GM18499 (cell line): ENCODE measurements around the gene ACOX2.

Source experiments
- ATAC-seq: cut with Tn5 transposase; IDR thresholded peaks from one replicate; pipeline ENCODE4 v1.9.1; 2021; ENCODE audit warnings: moderate number of reproducible peaks; ENCODE audit not compliant: insufficient read depth, unreplicated experiment

The ACOX2 gene

DNA sequence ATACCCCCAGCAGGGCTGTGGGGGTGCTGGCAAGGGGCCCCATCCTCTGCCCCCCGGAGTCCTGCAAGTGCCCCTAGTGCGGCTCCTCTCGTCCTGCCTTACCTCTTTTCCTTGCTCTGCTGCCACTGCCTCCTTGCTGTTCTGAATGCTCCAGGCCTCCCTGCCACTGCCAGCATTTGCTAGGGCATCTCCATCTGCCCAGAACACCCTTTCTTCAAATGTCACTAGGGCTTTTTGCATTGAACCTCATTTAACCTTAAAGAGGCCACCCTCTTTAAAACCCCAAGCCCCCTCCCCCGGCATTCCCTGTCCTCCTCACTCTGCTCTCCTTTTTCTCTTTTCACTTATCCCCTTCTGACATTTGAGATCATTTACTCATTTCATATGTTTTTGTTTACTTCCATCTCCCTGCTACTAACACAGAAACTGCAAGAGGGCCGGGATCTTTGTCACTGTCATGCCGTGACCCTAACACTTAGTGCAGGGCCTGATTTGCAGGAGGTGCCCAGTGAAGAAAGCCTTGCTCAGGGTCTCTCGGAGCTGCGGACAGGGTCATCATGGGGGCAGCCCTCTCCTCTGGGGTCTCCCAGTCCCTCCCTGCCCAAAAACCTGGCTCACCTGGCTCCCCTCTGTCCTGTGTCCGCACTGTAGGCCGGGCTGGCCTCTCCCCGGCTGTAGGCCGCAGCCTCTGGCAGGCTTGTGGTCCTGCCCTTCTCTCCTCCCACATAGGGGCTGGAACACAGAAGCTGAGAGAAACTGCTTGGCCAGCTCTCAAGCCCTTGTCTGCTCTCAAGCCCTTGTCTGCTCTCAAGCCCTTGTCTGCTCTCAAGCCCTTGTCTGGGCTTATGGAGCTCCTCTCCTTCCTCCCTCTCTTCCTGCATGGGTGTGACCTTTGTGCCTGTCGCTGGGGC is at the start of gene ACOX2:
TSS of gene ACOX2 (minus strand) at position 690 of the 911 bp plus-strand sequence. CDS start 2,084 bp downstream, outside the sequence.
- no peak for ATAC-seq

GRCh38 chr3:58585994-58586393 is 49.0 kb upstream of the ACOX2 start:
- ATAC-seq, result no peak

GRCh38 chr3:58585005-58585786 is 48.2 kb upstream of the ACOX2 start:
- ATAC-seq, result no peak

DNA sequence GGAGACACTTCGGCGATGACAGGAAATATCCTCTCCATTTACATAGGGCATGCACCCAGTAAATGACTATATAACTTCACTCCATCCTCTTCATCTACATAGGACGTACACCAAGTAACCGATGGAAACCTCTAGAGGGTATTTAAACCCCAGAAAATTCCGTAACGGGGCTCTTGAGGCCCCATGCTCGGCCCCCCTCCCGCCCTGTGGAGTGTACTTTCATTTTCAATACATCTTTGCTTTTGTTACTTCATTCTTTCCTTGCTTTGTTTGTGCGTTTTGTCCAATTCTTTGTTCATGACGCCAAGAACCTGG is 47.7 kb upstream of the ACOX2 start:
- no peak for ATAC-seq

- no peak for ATAC-seq
Observed at GRCh38 chr3:58581328-58582091, 44.5 kb upstream of the ACOX2 start.

- ATAC-seq, result no peak
Observed at GRCh38 chr3:58580826-58581327, 43.9 kb upstream of the ACOX2 start.

DNA sequence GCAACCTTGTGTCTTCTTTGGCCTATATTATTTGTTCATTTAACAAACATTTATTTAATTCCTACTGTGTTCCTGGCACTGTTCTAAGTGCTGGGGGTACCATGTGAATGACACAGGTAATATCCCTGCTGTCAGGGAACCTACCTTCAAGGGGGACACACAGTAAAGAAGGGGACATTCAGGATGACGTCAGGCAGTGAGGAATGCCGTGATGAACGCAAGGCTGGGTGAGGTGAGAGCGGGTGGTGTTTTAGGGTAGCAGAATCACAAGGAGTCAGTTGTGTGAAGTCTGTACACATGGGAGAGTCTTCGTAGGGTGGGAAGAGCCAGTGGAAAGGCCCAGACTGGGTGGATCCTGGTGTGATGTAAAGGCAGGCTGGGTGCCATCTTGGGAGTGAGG is 41.9 kb upstream of the ACOX2 start:
- no peak for ATAC-seq

GRCh38 chr3:58577269-58577821 is 40.4 kb upstream of the ACOX2 start, which contains the start of gene FAM107A:
Gene FAM107A (minus strand): TSS chr3:58577391. CDS start chr3:58569860, 7,531 bp downstream.
- ATAC-seq, result no peak

- ATAC-seq, result no peak
Observed at GRCh38 chr3:58576716-58577115, 39.7 kb upstream of the ACOX2 start.

DNA sequence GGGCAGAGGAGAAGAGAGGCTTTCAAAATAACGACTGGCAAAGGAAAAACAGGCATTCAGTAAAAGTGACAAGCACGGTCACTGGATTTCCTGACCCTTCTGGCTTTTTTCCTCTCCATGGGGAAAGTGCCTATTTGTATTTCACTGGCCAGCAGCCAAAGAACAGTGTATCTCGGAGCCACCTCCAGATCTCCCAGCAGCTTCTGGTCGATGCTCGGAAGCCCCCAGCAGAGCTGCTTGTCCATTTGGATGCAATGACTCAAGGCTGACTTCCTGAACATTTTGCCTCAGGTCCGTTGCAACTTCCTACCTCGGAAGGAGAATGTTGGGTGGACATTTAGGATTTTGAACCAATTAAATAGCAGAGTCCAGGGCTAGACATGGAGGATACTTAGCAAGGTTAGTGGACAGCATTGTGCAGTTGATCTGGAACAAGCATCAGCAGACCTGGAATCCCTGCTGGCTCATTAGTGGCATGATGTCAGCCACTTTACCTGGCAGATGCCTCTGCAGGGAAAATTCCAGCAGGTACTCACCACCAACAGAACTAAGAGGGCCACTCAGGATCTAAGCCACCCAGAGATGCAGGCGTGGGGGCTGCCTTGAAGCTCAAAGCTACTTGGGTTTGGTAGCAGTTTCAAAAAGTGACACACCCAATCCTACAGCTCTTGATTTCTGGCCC is 39.1 kb upstream of the ACOX2 start:
- ATAC-seq, result no peak

- ATAC-seq, result no peak
Observed at GRCh38 chr3:58574682-58575081, 37.7 kb upstream of the ACOX2 start.

DNA sequence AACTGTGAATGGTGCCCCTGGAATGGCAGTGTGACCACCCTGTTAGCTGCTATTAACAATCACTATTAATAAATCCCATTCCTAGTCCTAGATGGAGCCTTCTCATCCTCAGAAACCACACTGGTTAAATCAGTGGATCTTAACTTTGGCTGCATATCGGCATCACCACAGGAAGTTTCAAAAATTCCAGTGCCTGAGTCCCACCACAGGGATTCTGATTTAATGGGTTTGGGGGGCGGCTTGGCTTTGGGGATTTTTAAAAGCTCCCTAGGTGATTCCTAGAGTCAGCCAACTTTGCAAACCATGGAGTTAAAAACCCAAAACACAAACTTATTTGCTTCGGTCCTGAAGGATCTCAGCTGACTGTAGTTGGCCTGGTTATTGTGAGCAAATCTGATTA is 37.1 kb upstream of the ACOX2 start:
- ATAC-seq, result no peak

GRCh38 chr3:58573640-58574039 is 36.6 kb upstream of the ACOX2 start:
- no peak for ATAC-seq

- ATAC-seq, result no peak
Observed at GRCh38 chr3:58572634-58573230, 35.7 kb upstream of the ACOX2 start.

DNA sequence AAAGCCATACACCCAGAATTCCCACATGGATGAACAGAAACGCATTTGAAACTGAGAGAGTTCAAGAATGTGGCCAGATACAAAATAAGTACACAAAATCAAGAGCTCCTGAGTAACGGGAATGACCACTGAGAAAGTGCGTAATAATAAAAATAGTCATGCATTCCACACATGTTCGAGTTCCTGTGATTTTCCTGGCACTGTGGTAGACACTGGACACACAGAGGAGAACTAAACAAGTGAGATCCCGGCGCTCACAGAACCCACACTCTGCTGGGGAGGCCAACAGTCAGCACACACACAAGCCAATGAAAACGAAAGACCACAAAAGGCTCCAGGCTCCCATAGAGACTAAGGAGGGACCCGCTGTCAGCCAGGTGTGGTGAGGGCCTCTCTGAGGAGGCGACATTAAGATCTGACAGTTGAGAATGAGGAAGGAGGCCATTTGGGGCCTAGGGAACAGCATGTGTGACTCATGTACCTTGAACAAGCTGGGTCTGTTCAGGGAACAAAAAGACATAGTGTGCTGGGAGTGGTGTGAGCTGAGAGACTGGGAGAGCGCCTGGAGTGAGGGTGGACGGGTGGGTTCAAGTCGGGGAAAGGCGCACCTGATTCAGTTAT is 35.1 kb upstream of the ACOX2 start:
- ATAC-seq, result no peak

DNA sequence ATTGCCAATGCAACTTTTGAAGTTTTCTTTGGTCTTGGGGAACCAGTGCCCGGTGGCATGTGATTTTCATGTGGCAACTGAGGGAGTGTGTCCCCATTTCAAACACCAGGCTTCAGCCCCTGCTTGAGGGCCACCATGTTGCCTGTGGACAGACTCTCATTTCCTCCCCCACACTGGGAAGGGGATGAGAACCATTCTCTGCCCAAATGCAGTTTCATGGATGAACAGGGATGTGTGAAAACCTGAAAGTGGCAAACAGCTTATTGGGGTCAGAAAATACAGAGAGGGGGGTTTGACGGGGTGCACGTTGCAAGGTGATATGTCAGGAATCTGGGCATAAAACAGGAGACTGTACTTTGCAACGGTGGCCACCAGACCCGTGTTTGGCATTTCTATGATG is 33.9 kb upstream of the ACOX2 start:
- ATAC-seq, result no peak

DNA sequence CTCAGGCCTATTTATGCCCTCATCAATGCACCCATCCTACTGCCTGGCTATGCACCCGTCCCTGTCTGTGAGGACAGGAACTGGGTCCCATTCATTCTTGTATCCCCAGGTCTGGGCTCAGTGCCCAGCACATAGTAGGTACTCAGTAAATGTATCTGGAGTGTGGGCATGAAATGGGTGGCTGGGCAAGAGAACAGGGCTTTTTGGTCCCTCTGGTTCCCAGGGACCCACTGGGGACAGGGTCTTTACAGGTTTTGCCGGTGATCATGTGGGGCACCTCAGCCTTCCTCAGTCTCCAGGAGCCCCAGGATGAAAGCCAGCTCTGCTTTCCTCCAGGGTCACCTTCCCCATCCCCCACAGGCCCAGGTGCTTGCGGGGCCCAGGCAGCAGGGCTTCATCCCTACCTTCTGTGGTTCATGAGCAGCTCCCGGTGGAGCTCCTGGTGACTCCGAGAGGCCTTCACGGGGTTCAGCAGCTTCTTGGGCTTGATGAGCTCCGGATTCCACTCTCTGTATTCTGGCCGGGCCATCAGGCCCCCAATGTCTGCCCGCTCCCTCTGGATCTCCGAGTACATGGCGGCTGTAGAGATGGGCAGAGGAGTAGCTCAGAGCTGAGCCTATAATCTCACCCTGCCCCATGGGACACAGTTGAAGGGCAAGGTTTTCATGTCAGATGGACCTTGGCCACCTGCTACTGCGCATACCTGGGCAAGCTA is 32.5 kb upstream of the ACOX2 start:
- ATAC-seq, result no peak

- no peak for ATAC-seq
Observed at GRCh38 chr3:58568572-58569286, 31.7 kb upstream of the ACOX2 start.
